ENCODE results near the gene COBL.

COBL gene

DNA sequence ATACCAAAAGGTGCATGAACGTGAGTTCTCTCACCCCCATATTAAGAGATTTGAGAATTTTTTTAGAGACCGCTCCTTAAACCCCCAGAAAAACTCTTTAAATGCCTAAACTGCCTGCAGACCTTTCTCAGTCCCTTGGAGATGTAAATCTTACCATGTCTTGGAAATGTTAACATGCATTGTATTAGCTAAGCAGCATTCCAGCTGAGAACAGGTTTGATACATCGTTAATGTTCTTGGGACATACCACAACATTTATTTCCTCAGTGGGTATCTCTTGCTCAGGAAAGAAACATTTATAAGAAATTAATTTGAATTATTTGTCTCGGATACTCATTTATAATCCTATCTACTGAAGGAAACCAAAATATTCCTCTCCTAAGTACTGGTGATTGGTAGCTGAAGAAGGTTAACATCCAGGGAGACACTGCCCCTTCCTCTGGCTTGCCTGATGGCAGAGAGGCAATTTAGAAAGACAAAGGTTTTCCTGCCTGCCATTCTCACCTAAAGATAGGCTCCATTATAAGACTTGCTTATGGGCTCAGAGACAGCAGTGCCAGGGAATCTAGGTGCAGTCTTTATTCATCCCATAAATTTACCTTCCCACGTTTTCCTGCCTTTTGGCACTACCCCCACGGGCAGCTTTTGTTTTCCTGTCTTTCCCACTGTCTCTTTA lies 141.2 kb downstream of the COBL start:
- no peaks in the 10 kb centered on the region for H3K79me1 ChIP-seq (ENCODE audit: low read depth, low read length)
- no peaks in the 10 kb centered on the region for H3K27me3 ChIP-seq (ENCODE audit: control insufficient read depth in 3 of 3, insufficient read depth in 3 of 3, low read depth in 1 of 3, low read length in 3 of 3)
- no peak overlapping the region for H3K14ac ChIP-seq (ENCODE audit: low read length)
- no peak overlapping the region for H2AK5ac ChIP-seq (ENCODE audit: low read depth, low read length)
- WGBS, 2 donors (ENCODE audit: extremely low coverage in 2 of 2, insufficient read length in 2 of 2, insufficient replicate concordance in 1 of 2) = no CpG with 5 or more reads among the region's 6 CpGs
- no peak overlapping the region for H3K4ac ChIP-seq (ENCODE audit: low read length)
- H4K8ac ChIP-seq (ENCODE audit: low read depth, low read length) = no peak overlapping the region
- no peak overlapping the region for H2BK5ac ChIP-seq (ENCODE audit: low read length)
- H3K9ac ChIP-seq (ENCODE audit: low read depth, low read length, poor library complexity) = no peak overlapping the region
- no peak overlapping the region for H3K27ac ChIP-seq (replicated peaks; ENCODE audit: low read length)
- no peak for DNase-seq (ENCODE audit: low spot score)
- no peak overlapping the region for H2BK12ac ChIP-seq (ENCODE audit: low read length)
- H3K18ac ChIP-seq (ENCODE audit: low read length) = no peak overlapping the region
- H3K9me3 ChIP-seq (replicated peaks in 1 of 2; ENCODE audit: control insufficient read depth in 2 of 2, insufficient read depth in 1 of 2, low read depth in 1 of 2, low read length in 2 of 2) = no peaks in the 10 kb centered on the region
- H2BK15ac ChIP-seq (ENCODE audit: low read length) = no peak overlapping the region
- H3K23ac ChIP-seq (ENCODE audit: low read depth, low read length, poor library complexity) = no peak overlapping the region
- no peak overlapping the region for H2AFZ ChIP-seq (ENCODE audit: low read length)
- peaks cover 0 to 3% of the 10 kb centered on the region in 2 donors for H3K4me1 ChIP-seq (ENCODE audit: control insufficient read depth in 2 of 2, insufficient read depth in 1 of 2, low read depth in 1 of 2, low read length in 2 of 2)
- H2BK120ac ChIP-seq (ENCODE audit: low read depth, low read length) = no peak overlapping the region
- no peak overlapping the region for H4K91ac ChIP-seq (ENCODE audit: low read depth, low read length, poor library complexity)
- no peak overlapping the region for H3K4me2 ChIP-seq (ENCODE audit: insufficient read depth, low read length, poor library complexity, severe bottlenecking)
- H3K36me3 ChIP-seq (replicated peaks in 1 of 2; ENCODE audit: control insufficient read depth in 2 of 2, insufficient read depth in 2 of 2, low read length in 2 of 2) = no peaks in the 10 kb centered on the region
- no peak overlapping the region for H3K4me3 ChIP-seq (ENCODE audit: low read length in 2 of 2)

DNA sequence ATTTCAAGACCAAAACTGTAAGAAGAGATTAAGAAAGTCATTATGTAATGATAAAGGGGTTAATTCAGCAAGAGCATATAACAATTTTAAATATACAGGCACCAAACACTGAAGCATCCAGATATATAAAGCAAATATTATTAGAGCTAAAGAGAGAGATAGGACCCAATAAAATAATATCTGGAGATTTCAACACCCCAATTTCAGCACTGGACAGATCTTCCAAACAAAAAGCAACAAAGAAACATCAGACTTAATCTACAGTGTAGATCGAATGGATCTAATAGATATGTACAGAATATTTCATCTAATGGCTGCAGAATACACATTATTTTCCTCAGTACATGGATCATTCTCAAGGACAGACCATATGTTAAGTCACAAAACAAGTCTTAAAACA lies 151.3 kb downstream of the COBL start:
- no peaks in the 10 kb centered on the region for H3K9me3 ChIP-seq (replicated peaks in 1 of 2; ENCODE audit: control insufficient read depth in 2 of 2, insufficient read depth in 1 of 2, low read depth in 1 of 2, low read length in 2 of 2)
- H3K36me3 ChIP-seq (replicated peaks in 1 of 2; ENCODE audit: control insufficient read depth in 2 of 2, insufficient read depth in 2 of 2, low read length in 2 of 2) = no peaks in the 10 kb centered on the region
- H2BK5ac ChIP-seq (ENCODE audit: low read length) = no peak overlapping the region
- no peaks in the 10 kb centered on the region for H3K79me1 ChIP-seq (ENCODE audit: low read depth, low read length)
- H3K4me1 ChIP-seq (ENCODE audit: control insufficient read depth in 2 of 2, insufficient read depth in 1 of 2, low read depth in 1 of 2, low read length in 2 of 2) = no peaks in the 10 kb centered on the region
- H4K91ac ChIP-seq (ENCODE audit: low read depth, low read length, poor library complexity) = no peak overlapping the region
- no peak overlapping the region for H2BK15ac ChIP-seq (ENCODE audit: low read length)
- no peak overlapping the region for H3K23ac ChIP-seq (ENCODE audit: low read depth, low read length, poor library complexity)
- H2BK120ac ChIP-seq (ENCODE audit: low read depth, low read length) = no peak overlapping the region
- no peak overlapping the region for H3K27ac ChIP-seq (replicated peaks; ENCODE audit: low read length)
- H3K18ac ChIP-seq (ENCODE audit: low read length) = no peak overlapping the region
- H2AK5ac ChIP-seq (ENCODE audit: low read depth, low read length) = no peak overlapping the region
- H3K4me3 ChIP-seq (ENCODE audit: low read length in 2 of 2) = no peak overlapping the region
- no peaks in the 10 kb centered on the region for H3K27me3 ChIP-seq (ENCODE audit: control insufficient read depth in 3 of 3, insufficient read depth in 3 of 3, low read depth in 1 of 3, low read length in 3 of 3)
- no CpG with 5 or more reads among the region's 1 CpG for WGBS, 2 donors (ENCODE audit: extremely low coverage in 2 of 2, insufficient read length in 2 of 2, insufficient replicate concordance in 1 of 2)
- H3K4me2 ChIP-seq (ENCODE audit: insufficient read depth, low read length, poor library complexity, severe bottlenecking) = no peak overlapping the region
- no peak for DNase-seq (ENCODE audit: low spot score)
- H2BK12ac ChIP-seq (ENCODE audit: low read length) = no peak overlapping the region
- H2AFZ ChIP-seq (ENCODE audit: low read length) = no peak overlapping the region
- H4K8ac ChIP-seq (ENCODE audit: low read depth, low read length) = no peak overlapping the region
- no peak overlapping the region for H3K14ac ChIP-seq (ENCODE audit: low read length)
- no peak overlapping the region for H3K9ac ChIP-seq (ENCODE audit: low read depth, low read length, poor library complexity)
- H3K4ac ChIP-seq (ENCODE audit: low read length) = no peak overlapping the region

DNA sequence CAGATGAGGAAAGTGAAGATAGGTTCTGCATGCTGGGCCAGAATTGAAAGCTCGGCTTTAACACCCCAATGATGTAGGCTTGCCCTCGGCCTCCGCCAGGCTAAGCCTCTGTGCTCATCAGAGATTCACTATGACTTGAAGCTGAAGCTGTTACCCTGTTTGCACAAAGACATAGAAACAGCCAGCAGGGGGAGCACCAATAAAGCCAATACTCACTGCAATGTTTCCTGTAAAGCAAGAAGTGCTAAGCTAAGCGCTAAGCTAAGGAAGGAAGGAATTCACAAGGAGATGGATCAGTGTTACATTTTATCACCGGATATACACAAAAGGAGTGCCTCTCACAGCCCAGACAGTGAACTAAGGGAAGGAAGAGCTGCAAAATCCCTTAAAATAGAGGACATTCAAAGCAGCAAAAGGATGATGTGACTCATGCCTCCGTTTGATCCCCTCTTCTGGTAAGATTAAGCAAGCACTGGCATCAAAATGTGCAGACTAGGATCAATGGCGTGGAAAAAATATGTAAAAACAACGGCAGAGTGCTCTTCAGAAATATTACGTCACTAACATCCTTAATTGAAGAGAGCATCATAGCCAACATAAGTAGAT lies 153.8 kb downstream of the COBL start:
- no CpG with 5 or more reads among the region's 9 CpGs for WGBS, 2 donors (ENCODE audit: extremely low coverage in 2 of 2, insufficient read length in 2 of 2, insufficient replicate concordance in 1 of 2)
- Histone ChIP-seq H3K9me3 (replicated peaks in 1 of 2; ENCODE audit: control insufficient read depth in 2 of 2, insufficient read depth in 1 of 2, low read depth in 1 of 2, low read length in 2 of 2) (no peaks in the 10 kb centered on the region), H2BK120ac (ENCODE audit: low read depth, low read length) (no peak overlapping the region), H3K4me1 (ENCODE audit: control insufficient read depth in 2 of 2, insufficient read depth in 1 of 2, low read depth in 1 of 2, low read length in 2 of 2) (peaks cover 0 to 4% of the 10 kb centered on the region in 2 donors), H3K4me2 (ENCODE audit: insufficient read depth, low read length, poor library complexity, severe bottlenecking) (no peak overlapping the region), H3K36me3 (replicated peaks in 1 of 2; ENCODE audit: control insufficient read depth in 2 of 2, insufficient read depth in 2 of 2, low read length in 2 of 2) (no peaks in the 10 kb centered on the region), H3K4ac (ENCODE audit: low read length) (no peak overlapping the region), H4K91ac (ENCODE audit: low read depth, low read length, poor library complexity) (no peak overlapping the region), H2AK5ac (ENCODE audit: low read depth, low read length) (no peak overlapping the region), H3K14ac (ENCODE audit: low read length) (no peak overlapping the region), H3K18ac (ENCODE audit: low read length) (no peak overlapping the region), H4K8ac (ENCODE audit: low read depth, low read length) (no peak overlapping the region), H3K4me3 (ENCODE audit: low read length in 2 of 2) (no peak overlapping the region), H2AFZ (ENCODE audit: low read length) (peak overlapping the region; percentile 35), H2BK5ac (ENCODE audit: low read length) (no peak overlapping the region), H2BK12ac (ENCODE audit: low read length) (no peak overlapping the region), H3K27ac (replicated peaks; ENCODE audit: low read length) (no peak overlapping the region), H2BK15ac (ENCODE audit: low read length) (no peak overlapping the region), H3K79me1 (ENCODE audit: low read depth, low read length) (no peaks in the 10 kb centered on the region), H3K9ac (ENCODE audit: low read depth, low read length, poor library complexity) (no peak overlapping the region), H3K27me3 (ENCODE audit: control insufficient read depth in 3 of 3, insufficient read depth in 3 of 3, low read depth in 1 of 3, low read length in 3 of 3) (no peaks in the 10 kb centered on the region), H3K23ac (ENCODE audit: low read depth, low read length, poor library complexity) (no peak overlapping the region)
- DNase-seq (ENCODE audit: low spot score) = peak; percentile 83

DNA sequence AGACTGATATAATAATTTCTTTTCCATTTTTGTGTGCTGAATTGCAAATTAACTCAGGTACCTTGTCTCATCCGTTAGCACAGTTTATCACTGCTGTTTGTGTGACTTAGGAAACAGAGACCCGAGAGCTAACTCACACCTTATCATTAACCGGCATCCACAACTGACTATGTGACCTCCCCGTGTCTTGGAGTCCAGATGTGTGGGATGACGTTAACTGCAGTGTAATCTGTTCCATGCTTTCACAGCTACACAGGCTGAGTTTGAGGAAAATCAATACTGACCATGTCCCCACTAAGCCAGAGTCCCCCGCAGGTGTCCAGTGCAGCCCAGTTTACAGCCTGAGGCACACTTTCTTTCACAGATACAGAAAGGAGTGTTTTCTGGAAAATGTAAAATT lies 154.7 kb downstream of the COBL start:
- H3K36me3 ChIP-seq (replicated peaks in 1 of 2; ENCODE audit: control insufficient read depth in 2 of 2, insufficient read depth in 2 of 2, low read length in 2 of 2) = no peaks in the 10 kb centered on the region
- no CpG with 5 or more reads among the region's 6 CpGs for WGBS, 2 donors (ENCODE audit: extremely low coverage in 2 of 2, insufficient read length in 2 of 2, insufficient replicate concordance in 1 of 2)

More for the DNA sequence above, 154.7 kb downstream of the COBL start:
- Histone ChIP-seq H2AK5ac (ENCODE audit: low read depth, low read length) (no peak overlapping the region), H3K27me3 (ENCODE audit: control insufficient read depth in 3 of 3, insufficient read depth in 3 of 3, low read depth in 1 of 3, low read length in 3 of 3) (no peaks in the 10 kb centered on the region), H3K4ac (ENCODE audit: low read length) (no peak overlapping the region), H2BK5ac (ENCODE audit: low read length) (no peak overlapping the region), H3K9ac (ENCODE audit: low read depth, low read length, poor library complexity) (no peak overlapping the region), H2BK12ac (ENCODE audit: low read length) (no peak overlapping the region), H3K4me2 (ENCODE audit: insufficient read depth, low read length, poor library complexity, severe bottlenecking) (no peak overlapping the region), H3K27ac (replicated peaks; ENCODE audit: low read length) (no peak overlapping the region), H3K4me1 (ENCODE audit: control insufficient read depth in 2 of 2, insufficient read depth in 1 of 2, low read depth in 1 of 2, low read length in 2 of 2) (peaks cover 0 to 4% of the 10 kb centered on the region in 2 donors), H3K18ac (ENCODE audit: low read length) (no peak overlapping the region), H3K14ac (ENCODE audit: low read length) (no peak overlapping the region), H2AFZ (ENCODE audit: low read length) (no peak overlapping the region), H2BK120ac (ENCODE audit: low read depth, low read length) (no peak overlapping the region), H3K9me3 (replicated peaks in 1 of 2; ENCODE audit: control insufficient read depth in 2 of 2, insufficient read depth in 1 of 2, low read depth in 1 of 2, low read length in 2 of 2) (no peaks in the 10 kb centered on the region), H2BK15ac (ENCODE audit: low read length) (no peak overlapping the region), H3K23ac (ENCODE audit: low read depth, low read length, poor library complexity) (no peak overlapping the region), H3K79me1 (ENCODE audit: low read depth, low read length) (no peaks in the 10 kb centered on the region), H4K8ac (ENCODE audit: low read depth, low read length) (no peak overlapping the region), H4K91ac (ENCODE audit: low read depth, low read length, poor library complexity) (no peak overlapping the region), H3K4me3 (ENCODE audit: low read length in 2 of 2) (no peak overlapping the region)
- no peak for DNase-seq (ENCODE audit: low spot score)
